HepG2 (cell line): ENCODE measurements around the gene YY1. TPM values are rescaled to one million over a fixed set of nuclear protein-coding genes. Genes with fewer than 3 reads are reported as not detected.

Experiments
- ETV6 ChIP-seq: sonication (generic); formaldehyde crosslinking; conservative IDR thresholded peaks from 2 replicates; pipeline ENCODE4 v1.4.0; 2020; ENCODE audit warnings: missing genetic modification reagents
- GABPA ChIP-seq, 2 experiments: IDR thresholded peaks; 2 replicates each; pipeline ENCODE4 v1.6.1; 2011 to 2016; ENCODE audit warnings: low read depth in 2 of 2, low read length in 1 of 2, missing biosample characterization in 1 of 2, missing genetic modification characterization in 1 of 2
- HMG20A ChIP-seq: IDR thresholded peaks from 2 replicates; pipeline ENCODE4 v1.6.1; 2016; ENCODE audit warnings: borderline replicate concordance
- RFXAP ChIP-seq: sonication (generic); formaldehyde crosslinking; IDR thresholded peaks from 2 replicates; pipeline ENCODE4 v1.4.0; 2020; ENCODE audit warnings: missing genetic modification reagents, borderline replicate concordance
- TAF15 ChIP-seq: fragments of 200-400 bp; formaldehyde crosslinking; IDR thresholded peaks from one replicate; pipeline ENCODE4 v1.6.1; 2018; ENCODE audit warnings: mild to moderate bottlenecking, low read depth, low read length; ENCODE audit not compliant: poor library complexity, severe bottlenecking
- YEATS4 ChIP-seq: sonication (generic); formaldehyde crosslinking; IDR thresholded peaks from 2 replicates; pipeline ENCODE4 v1.4.0; 2020; ENCODE audit warnings: missing genetic modification reagents, borderline replicate concordance
- ZBTB3 ChIP-seq: sonication (generic); formaldehyde crosslinking; IDR thresholded peaks from 2 replicates; pipeline ENCODE4 v1.4.0; 2020; ENCODE audit warnings: low read depth, mild to moderate bottlenecking, moderate library complexity, missing genetic modification reagents, borderline replicate concordance
- ZFP36L1 ChIP-seq: sonication (generic); formaldehyde crosslinking; IDR thresholded peaks from 2 replicates; pipeline ENCODE4 v1.8.0; 2022; ENCODE audit warnings: mild to moderate bottlenecking, missing genetic modification reagents, moderate library complexity
- ZNF17 ChIP-seq: sonication (generic); formaldehyde crosslinking; IDR thresholded peaks from 2 replicates; pipeline ENCODE4 v1.5.0; 2020; ENCODE audit warnings: mild to moderate bottlenecking, missing genetic modification reagents
- ZNF451 ChIP-seq: sonication (generic); formaldehyde crosslinking; IDR thresholded peaks from 2 replicates; pipeline ENCODE4 v1.5.0; 2020; ENCODE audit warnings: mild to moderate bottlenecking, missing genetic modification reagents
- polyA plus RNA-seq, 8 experiments: library from polyadenylated mRNA; depleted of rRNA in 3 of 8; stranded (reverse) in 7 of 8; unstranded in 1 of 8; fragments of >200 nt; fragmentation: Illumina TruSeq in 4 of 8; extraction: Trizol in 4 of 8; gene quantifications; 2 replicates each; pipeline versions ENCODE4 v1.2.1 to v1.2.3, GENCODE V29; 2011 to 2016; ENCODE audit warnings: low read depth in 4 of 8, missing spikeins in 1 of 8, mixed read lengths in 1 of 8; ENCODE audit not compliant: insufficient read depth in 1 of 8
- total RNA-seq, 5 experiments: library from RNA; depleted of rRNA; stranded (reverse); fragments of >200 nt; fragmentation: Illumina TruSeq; extraction: Trizol; gene quantifications; 2 replicates each; pipeline ENCODE4 v1.2.3, GENCODE V29; 2016; ENCODE audit warnings: low read depth in 1 of 5
- TF ChIP-seq, protein P1 (sequence below): sonication (generic); formaldehyde crosslinking; IDR thresholded peaks from 2 replicates; pipeline ENCODE4 v1.4.0; 2020; ENCODE audit warnings: missing genetic modification reagents
- TF ChIP-seq, protein P2 (sequence below): sonication (generic); formaldehyde crosslinking; conservative IDR thresholded peaks from 2 replicates; pipeline ENCODE4 v1.4.0; 2020; ENCODE audit warnings: missing genetic modification reagents
- TF ChIP-seq, protein P3 (sequence below): sonication (generic); formaldehyde crosslinking; IDR thresholded peaks from 2 replicates; pipeline ENCODE4 v1.4.0; 2020; ENCODE audit warnings: mild to moderate bottlenecking, missing genetic modification reagents
- TF ChIP-seq, protein P4 (sequence below): sonication (generic); formaldehyde crosslinking; IDR thresholded peaks from one replicate; pipeline ENCODE4 v1.5.1; 2020; ENCODE audit warnings: mild to moderate bottlenecking, missing genetic modification reagents; ENCODE audit errors: not compliant biosample characterization

YY1 gene
- total and polyA plus RNA-seq, 2 of the 13 experiments (the other 11 are each of a cell fraction or from before 2014, with no cell fraction given) = 29.4 to 68.1 TPM

DNA sequence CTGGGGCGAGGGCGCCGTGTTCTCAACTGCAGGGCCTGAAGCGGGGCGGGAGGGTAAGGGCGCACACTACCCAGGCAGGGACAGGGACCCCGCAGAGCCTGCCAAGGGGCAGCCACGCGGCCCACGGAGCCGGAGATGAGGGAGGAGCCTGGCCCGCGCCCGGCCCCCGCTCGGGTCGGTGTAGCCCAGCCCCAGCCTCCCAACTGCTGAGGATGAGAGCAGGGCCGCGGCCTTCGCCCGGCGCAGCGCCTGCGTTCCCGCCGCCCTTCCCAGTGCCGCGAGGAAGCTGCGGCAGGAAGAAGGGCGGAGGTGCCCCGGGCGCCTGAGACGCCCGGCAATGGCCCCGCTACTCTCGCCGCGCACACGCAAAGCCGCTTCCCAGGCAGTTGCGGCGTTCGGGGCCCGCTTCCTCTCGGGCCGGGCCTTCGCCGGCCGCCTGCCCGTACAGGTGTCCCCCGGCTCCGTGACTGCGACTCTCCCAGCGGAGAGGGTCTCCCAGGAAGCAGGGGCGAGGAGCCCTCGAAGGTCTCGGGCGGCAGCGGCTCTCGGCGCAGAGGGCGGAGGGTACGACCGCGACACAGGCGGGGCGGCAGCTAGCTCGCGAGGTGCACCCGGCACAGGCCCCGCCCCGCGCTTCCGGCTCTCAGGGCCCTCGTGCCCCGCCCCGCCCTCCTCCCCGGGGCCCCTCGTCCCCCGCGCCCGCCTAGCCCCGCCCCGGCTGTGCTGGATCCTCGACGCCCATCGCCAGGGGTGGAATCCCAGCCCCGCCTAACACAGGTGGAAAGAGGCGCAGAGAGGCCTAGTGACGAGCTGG, 24.8 kb upstream of the YY1 start (continued):
- TF ChIP-seq YEATS4 (CRISPR knock-in tag) (peak; percentile 92; the same call in 1 of the 2 replicates), HMG20A (CRISPR knock-in tag) (no peak), ZFP36L1 (peak; percentile 69), TAF15 (no peak), RFXAP (peak; percentile 2), ETV6 (CRISPR knock-in tag) (peak; percentile 46; the same call in 1 of the 2 replicates), GABPA (IDR thresholded peaks at IDR 0.05; ENCODE audit: low read depth, low read length) (peak; percentile 45; the same call in 1 of the 2 replicates), GABPA (CRISPR knock-in tag; IDR thresholded peaks at IDR 0.05; ENCODE audit: low read depth) (0 out of 2 replicates have a peak, but pooled peaks have one; percentile 35), ZNF451 (CRISPR knock-in tag) (0 out of 2 replicates have a peak, but pooled peaks have one; percentile 68), ZNF17 (no peak), ZBTB3 (CRISPR knock-in tag) (no peak; the same call in 1 of the 2 replicates)
- TF ChIP-seq, protein P1, sequence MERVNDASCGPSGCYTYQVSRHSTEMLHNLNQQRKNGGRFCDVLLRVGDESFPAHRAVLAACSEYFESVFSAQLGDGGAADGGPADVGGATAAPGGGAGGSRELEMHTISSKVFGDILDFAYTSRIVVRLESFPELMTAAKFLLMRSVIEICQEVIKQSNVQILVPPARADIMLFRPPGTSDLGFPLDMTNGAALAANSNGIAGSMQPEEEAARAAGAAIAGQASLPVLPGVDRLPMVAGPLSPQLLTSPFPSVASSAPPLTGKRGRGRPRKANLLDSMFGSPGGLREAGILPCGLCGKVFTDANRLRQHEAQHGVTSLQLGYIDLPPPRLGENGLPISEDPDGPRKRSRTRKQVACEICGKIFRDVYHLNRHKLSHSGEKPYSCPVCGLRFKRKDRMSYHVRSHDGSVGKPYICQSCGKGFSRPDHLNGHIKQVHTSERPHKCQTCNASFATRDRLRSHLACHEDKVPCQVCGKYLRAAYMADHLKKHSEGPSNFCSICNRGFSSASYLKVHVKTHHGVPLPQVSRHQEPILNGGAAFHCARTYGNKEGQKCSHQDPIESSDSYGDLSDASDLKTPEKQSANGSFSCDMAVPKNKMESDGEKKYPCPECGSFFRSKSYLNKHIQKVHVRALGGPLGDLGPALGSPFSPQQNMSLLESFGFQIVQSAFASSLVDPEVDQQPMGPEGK (CRISPR knock-in tag) = peak; percentile 66; the same call in 1 of the 2 replicates
- TF ChIP-seq, protein P2, sequence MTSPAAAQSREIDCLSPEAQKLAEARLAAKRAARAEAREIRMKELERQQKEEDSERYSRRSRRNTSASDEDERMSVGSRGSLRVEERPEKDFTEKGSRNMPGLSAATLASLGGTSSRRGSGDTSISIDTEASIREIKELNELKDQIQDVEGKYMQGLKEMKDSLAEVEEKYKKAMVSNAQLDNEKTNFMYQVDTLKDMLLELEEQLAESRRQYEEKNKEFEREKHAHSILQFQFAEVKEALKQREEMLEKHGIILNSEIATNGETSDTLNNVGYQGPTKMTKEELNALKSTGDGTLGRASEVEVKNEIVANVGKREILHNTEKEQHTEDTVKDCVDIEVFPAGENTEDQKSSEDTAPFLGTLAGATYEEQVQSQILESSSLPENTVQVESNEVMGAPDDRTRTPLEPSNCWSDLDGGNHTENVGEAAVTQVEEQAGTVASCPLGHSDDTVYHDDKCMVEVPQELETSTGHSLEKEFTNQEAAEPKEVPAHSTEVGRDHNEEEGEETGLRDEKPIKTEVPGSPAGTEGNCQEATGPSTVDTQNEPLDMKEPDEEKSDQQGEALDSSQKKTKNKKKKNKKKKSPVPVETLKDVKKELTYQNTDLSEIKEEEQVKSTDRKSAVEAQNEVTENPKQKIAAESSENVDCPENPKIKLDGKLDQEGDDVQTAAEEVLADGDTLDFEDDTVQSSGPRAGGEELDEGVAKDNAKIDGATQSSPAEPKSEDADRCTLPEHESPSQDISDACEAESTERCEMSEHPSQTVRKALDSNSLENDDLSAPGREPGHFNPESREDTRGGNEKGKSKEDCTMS = no peak
- TF ChIP-seq, protein P3, sequence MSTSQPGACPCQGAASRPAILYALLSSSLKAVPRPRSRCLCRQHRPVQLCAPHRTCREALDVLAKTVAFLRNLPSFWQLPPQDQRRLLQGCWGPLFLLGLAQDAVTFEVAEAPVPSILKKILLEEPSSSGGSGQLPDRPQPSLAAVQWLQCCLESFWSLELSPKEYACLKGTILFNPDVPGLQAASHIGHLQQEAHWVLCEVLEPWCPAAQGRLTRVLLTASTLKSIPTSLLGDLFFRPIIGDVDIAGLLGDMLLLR = no peak
- TF ChIP-seq, protein P4, sequence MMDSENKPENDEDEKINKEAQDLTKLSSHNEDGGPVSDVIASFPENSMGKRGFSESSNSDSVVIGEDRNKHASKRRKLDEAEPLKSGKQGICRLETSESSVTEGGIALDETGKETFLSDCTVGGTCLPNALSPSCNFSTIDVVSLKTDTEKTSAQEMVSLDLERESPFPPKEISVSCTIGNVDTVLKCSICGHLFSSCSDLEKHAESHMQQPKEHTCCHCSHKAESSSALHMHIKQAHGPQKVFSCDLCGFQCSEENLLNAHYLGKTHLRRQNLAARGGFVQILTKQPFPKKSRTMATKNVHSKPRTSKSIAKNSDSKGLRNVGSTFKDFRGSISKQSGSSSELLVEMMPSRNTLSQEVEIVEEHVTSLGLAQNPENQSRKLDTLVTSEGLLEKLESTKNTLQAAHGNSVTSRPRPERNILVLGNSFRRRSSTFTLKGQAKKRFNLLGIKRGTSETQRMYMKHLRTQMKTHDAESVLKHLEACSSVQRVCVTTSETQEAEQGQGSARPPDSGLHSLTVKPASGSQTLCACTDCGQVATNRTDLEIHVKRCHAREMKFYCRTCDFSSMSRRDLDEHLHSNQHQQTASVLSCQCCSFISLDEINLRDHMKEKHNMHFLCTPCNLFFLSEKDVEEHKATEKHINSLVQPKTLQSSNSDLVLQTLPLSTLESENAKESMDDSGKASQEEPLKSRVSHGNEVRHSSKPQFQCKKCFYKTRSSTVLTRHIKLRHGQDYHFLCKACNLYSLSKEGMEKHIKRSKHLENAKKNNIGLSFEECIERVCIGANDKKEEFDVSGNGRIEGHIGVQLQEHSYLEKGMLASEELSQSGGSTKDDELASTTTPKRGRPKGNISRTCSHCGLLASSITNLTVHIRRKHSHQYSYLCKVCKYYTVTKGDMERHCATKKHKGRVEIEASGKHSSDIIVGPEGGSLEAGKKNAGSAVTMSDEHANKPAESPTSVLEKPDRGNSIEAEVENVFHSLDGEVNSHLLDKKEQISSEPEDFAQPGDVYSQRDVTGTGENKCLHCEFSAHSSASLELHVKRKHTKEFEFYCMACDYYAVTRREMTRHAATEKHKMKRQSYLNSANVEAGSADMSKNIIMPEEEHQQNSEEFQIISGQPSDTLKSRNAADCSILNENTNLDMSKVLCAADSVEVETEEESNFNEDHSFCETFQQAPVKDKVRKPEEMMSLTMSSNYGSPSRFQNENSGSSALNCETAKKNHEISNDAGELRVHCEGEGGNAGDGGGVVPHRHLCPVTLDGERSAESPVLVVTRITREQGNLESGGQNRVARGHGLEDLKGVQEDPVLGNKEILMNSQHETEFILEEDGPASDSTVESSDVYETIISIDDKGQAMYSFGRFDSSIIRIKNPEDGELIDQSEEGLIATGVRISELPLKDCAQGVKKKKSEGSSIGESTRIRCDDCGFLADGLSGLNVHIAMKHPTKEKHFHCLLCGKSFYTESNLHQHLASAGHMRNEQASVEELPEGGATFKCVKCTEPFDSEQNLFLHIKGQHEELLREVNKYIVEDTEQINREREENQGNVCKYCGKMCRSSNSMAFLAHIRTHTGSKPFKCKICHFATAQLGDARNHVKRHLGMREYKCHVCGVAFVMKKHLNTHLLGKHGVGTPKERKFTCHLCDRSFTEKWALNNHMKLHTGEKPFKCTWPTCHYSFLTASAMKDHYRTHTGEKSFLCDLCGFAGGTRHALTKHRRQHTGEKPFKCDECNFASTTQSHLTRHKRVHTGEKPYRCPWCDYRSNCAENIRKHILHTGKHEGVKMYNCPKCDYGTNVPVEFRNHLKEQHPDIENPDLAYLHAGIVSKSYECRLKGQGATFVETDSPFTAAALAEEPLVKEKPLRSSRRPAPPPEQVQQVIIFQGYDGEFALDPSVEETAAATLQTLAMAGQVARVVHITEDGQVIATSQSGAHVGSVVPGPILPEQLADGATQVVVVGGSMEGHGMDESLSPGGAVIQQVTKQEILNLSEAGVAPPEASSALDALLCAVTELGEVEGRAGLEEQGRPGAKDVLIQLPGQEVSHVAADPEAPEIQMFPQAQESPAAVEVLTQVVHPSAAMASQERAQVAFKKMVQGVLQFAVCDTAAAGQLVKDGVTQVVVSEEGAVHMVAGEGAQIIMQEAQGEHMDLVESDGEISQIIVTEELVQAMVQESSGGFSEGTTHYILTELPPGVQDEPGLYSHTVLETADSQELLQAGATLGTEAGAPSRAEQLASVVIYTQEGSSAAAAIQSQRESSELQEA (CRISPR knock-in tag) = peak; percentile 24
